ENCODE measurements around the gene WWTR1.

The WWTR1 gene

DNA sequence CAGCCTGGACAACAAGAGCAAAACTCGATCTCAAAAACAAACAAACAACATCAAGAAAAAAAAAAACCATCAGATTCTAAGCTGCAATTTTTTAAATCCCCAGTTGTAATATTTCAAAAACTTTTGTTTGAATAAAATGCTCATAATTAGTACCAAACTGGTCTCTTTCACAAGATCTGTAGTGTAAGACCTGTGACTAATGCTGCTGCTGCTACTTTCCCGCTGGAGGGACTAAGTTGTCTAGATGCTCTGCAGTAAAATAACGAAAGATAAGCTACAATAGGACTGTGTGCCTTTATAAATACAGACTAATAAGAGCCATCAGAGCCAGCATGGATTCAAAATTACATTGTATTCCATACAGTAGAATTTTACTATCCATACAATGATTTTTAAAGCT lies 137.9 kb downstream of the WWTR1 start:
- Histone ChIP-seq H3K4me1 (ENCODE audit: insufficient read depth, low read length, severe bottlenecking) (no peaks in the 10 kb centered on the region), H3K79me2 (ENCODE audit: insufficient read depth, low read length) (no peaks in the 10 kb centered on the region), H3K36me3 (ENCODE audit: insufficient read depth, low read length) (no peaks in the 10 kb centered on the region), H3K4me3 (ENCODE audit: low read depth, low read length, poor library complexity, severe bottlenecking) (no peak overlapping the region), H3K27ac (ENCODE audit: low read depth, low read length, poor library complexity, severe bottlenecking) (no peak overlapping the region), H3K9me2 (ENCODE audit: low read depth, low read length) (no peaks in the 10 kb centered on the region), H3K9ac (ENCODE audit: low read length) (no peak overlapping the region), H2AFZ (ENCODE audit: low read length) (no peak overlapping the region), H3K4me2 (ENCODE audit: low read length) (no peak overlapping the region), H3K27me3 (ENCODE audit: insufficient read depth, low read length) (no peaks in the 10 kb centered on the region), H3K9me3 (ENCODE audit: low read length) (no peaks in the 10 kb centered on the region), H4K20me1 (ENCODE audit: insufficient read depth, low read length) (no peaks in the 10 kb centered on the region), H3F3A (ENCODE audit: insufficient read depth, low read length) (no peaks in the 10 kb centered on the region)
- no peak for TF ChIP-seq EZH2 (IDR thresholded peaks at IDR 0.05; ENCODE audit: borderline replicate concordance, low read length)
- TF ChIP-seq, protein P1, sequence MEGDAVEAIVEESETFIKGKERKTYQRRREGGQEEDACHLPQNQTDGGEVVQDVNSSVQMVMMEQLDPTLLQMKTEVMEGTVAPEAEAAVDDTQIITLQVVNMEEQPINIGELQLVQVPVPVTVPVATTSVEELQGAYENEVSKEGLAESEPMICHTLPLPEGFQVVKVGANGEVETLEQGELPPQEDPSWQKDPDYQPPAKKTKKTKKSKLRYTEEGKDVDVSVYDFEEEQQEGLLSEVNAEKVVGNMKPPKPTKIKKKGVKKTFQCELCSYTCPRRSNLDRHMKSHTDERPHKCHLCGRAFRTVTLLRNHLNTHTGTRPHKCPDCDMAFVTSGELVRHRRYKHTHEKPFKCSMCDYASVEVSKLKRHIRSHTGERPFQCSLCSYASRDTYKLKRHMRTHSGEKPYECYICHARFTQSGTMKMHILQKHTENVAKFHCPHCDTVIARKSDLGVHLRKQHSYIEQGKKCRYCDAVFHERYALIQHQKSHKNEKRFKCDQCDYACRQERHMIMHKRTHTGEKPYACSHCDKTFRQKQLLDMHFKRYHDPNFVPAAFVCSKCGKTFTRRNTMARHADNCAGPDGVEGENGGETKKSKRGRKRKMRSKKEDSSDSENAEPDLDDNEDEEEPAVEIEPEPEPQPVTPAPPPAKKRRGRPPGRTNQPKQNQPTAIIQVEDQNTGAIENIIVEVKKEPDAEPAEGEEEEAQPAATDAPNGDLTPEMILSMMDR (IDR thresholded peaks at IDR 0.05; ENCODE audit: low read length), result no peak

DNA sequence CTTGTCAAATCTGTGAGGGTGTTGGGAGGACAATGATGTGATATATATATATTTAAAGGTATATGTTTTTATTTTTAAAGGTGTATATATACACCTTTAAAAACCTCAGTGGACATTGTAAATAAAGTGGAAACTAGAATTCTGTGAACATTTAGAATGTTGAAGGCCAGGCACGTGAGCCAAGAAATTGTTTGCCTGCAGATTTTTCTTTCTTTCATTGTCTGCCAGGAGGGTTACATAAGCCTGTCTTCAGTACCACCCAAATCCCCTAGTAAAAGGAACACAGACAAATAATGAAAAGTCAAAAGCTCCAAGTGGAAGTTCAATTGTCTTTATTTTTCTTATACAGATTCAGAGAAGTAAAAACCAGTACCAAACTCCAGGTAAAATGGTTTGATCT lies 140.9 kb downstream of the WWTR1 start:
- TF ChIP-seq, protein P1 (IDR thresholded peaks at IDR 0.05; ENCODE audit: low read length), result no peak
- TF ChIP-seq EZH2 (IDR thresholded peaks at IDR 0.05; ENCODE audit: borderline replicate concordance, low read length), result no peak
- Histone ChIP-seq H2AFZ (ENCODE audit: low read length) (no peak overlapping the region), H3K4me3 (ENCODE audit: low read depth, low read length, poor library complexity, severe bottlenecking) (no peak overlapping the region), H3K4me1 (ENCODE audit: insufficient read depth, low read length, severe bottlenecking) (no peaks in the 10 kb centered on the region), H3K36me3 (ENCODE audit: insufficient read depth, low read length) (no peaks in the 10 kb centered on the region), H3K4me2 (ENCODE audit: low read length) (no peak overlapping the region), H3K79me2 (ENCODE audit: insufficient read depth, low read length) (no peaks in the 10 kb centered on the region), H3K9ac (ENCODE audit: low read length) (no peak overlapping the region), H3K9me3 (ENCODE audit: low read length) (no peaks in the 10 kb centered on the region), H3F3A (ENCODE audit: insufficient read depth, low read length) (no peaks in the 10 kb centered on the region), H3K9me2 (ENCODE audit: low read depth, low read length) (no peaks in the 10 kb centered on the region), H3K27ac (ENCODE audit: low read depth, low read length, poor library complexity, severe bottlenecking) (no peak overlapping the region), H3K27me3 (ENCODE audit: insufficient read depth, low read length) (no peaks in the 10 kb centered on the region), H4K20me1 (ENCODE audit: insufficient read depth, low read length) (no peaks in the 10 kb centered on the region)

DNA sequence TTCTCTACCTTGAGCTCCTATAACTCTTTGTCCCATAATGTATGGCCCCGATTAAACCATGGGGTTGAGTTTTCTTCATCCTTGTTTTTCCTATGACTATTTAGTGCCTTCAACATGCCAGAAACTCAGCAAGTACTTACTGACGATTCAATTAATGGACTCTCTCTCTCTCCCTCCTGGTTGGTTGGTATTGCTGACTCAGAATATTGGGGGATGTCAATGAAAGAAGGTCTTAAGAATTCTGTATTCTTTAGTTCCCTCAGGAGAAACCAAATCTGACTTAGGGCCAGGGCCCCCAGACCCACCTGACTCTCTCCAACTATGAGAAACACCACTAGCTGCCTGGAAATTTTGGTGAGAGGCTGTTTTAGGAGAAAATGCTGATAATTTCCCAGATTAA lies 142.6 kb downstream of the WWTR1 start:
- Histone ChIP-seq H3K4me3 (ENCODE audit: low read depth, low read length, poor library complexity, severe bottlenecking) (no peak overlapping the region), H3K4me2 (ENCODE audit: low read length) (no peak overlapping the region), H3K36me3 (ENCODE audit: insufficient read depth, low read length) (no peaks in the 10 kb centered on the region), H3K9me3 (ENCODE audit: low read length) (no peaks in the 10 kb centered on the region), H3K27me3 (ENCODE audit: insufficient read depth, low read length) (no peaks in the 10 kb centered on the region), H2AFZ (ENCODE audit: low read length) (no peak overlapping the region), H3K27ac (ENCODE audit: low read depth, low read length, poor library complexity, severe bottlenecking) (no peak overlapping the region), H3K9ac (ENCODE audit: low read length) (no peak overlapping the region), H3K79me2 (ENCODE audit: insufficient read depth, low read length) (no peaks in the 10 kb centered on the region), H3K9me2 (ENCODE audit: low read depth, low read length) (no peaks in the 10 kb centered on the region), H4K20me1 (ENCODE audit: insufficient read depth, low read length) (no peaks in the 10 kb centered on the region), H3K4me1 (ENCODE audit: insufficient read depth, low read length, severe bottlenecking) (no peaks in the 10 kb centered on the region), H3F3A (ENCODE audit: insufficient read depth, low read length) (no peaks in the 10 kb centered on the region)
- TF ChIP-seq, protein P1 (IDR thresholded peaks at IDR 0.05; ENCODE audit: low read length), result no peak
- no peak for TF ChIP-seq EZH2 (IDR thresholded peaks at IDR 0.05; ENCODE audit: borderline replicate concordance, low read length)

Data from OCI-LY1 (cell line).